DMS153 treated with DMSO at 0.1 percent for 48 hours (cell line): ENCODE measurements around the gene IPCEF1.
"Not testable (repeated sequence)": the region's sequence is repeated elsewhere in the genome, so short reads cannot be mapped to it uniquely, and the experiment has no call there.

Source experiments
- DNase-seq: peaks from one replicate; lab custom pipeline; 2025; ENCODE audit not compliant: unreplicated experiment; lab: John Stamatoyannopoulos, UW

IPCEF1 gene

DNA sequence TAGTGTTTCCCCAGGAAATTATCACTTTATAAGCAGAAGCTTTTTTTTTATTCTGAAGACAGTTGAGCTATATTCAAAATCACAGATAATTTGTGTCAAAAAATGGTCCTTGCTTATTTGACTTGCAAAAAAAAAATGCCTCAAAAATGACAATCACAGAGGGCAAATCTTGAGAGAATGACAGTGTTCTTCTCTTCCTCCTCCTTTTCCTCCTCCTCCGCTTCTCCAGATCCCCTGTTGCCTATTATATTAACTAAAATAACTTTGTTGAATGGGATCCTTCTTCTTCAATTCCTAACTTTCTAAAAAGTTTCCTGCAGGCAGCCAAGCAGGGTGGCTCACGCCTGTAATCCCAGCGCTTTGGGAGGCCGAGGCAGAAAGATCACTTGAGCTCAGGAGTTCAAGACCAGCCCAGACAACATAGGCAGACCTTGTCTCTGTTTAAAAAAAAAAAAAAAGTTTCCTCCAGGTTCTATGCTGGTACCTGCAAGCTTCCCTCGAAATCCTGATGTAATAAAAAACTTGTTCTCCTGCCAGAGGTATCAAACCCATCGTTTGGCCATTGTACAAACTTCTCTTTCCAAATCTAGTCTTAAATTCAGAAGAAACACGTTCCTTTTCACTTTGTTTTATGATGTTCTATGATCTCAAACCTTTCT, 128.6 kb downstream of the IPCEF1 start:
- no peak for DNase-seq

DNA sequence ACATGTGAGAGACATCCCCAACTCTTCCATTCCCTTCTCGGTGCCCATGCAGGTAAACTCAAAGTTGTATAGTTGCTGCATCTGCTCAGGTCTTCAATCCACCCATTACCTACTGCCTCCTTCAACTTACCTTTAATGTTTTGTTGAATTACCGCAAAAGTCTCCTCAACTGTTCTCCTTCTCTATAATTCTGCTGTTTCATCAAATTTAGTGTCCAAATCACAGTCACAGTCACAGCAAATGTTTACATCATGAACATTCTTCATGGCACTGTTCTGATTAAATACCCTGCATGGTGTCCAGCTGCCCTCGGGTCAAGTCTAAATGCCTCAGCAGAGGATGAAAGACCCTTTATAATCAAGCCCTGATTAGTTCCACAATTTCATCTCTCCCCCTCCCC, 130.1 kb downstream of the IPCEF1 start:
- DNase-seq = no peak

DNA sequence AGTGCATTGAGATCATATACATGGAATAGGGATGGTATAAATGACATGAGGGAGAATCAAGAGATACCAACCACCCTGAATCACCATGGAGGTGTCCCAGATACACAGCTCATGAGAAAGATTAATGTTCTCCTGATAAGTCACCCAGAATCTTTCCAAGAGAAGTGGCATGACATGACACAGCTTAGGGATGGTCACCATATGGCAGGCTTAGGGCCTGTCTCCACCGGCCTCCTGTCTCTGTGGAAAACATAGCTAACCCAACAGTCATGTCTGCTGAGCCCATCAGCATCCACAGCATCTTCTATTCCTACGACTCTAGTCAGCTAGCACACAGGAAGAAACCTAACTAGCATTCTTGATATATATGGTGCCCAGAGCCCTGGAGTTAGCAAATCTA, 133.3 kb downstream of the IPCEF1 start:
- no peak for DNase-seq

DNA sequence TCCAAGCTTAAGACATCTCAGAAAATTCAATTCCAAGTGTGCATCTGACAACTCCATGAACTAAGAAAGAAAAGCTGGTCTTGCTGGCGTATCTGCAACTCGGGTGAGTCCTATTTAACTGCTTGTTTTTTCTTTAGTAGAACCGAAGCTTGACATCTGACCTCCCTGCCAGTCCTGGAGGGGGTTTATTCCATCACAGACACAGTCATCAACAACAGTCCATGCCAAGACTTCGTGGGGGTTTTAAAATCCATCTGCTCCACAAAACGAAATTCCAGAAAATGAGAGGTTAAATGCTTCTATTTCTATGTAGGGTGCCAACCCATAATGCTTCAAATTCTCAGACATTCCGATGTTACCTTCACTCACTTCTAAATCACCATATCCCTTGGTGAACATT, 133.9 kb downstream of the IPCEF1 start:
- no peak for DNase-seq

DNA sequence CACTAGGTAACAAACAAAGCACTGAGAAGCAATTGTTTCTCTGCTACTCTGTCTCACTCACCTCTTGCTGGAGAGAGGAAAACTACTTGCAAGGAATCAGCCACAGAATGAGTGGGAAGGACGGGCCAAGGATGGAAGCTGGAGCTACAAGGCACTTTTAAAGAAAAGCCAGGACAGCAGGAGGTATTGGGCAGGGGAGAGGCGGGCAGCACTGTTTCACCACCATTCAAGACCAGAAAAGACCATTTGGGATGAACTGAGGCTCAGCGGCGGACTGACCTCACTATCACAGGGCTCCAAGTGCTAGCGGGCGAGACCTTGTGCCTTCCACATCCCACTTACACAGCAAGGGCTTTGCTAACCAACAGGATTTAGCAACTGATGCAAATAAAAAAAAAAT, 137.4 kb downstream of the IPCEF1 start:
- DNase-seq = no peak

DNA sequence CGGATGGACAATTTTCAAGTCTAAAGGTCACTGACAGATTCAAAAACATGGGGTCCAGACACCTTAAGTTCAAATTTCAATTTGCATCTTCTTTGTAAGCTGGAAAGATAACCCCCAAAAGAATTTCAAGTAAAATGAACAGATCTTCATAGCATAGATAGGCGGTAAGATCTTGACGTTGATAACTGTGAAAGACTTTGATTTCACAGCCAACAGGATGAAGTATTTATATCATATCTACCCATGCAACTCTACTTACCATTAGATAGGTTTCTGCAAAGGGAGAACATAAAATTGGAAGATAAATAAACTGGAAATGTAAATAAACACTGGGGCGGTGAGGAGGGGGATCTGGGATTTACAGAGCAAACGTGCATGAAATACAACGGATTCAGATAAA, 137.8 kb downstream of the IPCEF1 start:
- DNase-seq = no peak

DNA sequence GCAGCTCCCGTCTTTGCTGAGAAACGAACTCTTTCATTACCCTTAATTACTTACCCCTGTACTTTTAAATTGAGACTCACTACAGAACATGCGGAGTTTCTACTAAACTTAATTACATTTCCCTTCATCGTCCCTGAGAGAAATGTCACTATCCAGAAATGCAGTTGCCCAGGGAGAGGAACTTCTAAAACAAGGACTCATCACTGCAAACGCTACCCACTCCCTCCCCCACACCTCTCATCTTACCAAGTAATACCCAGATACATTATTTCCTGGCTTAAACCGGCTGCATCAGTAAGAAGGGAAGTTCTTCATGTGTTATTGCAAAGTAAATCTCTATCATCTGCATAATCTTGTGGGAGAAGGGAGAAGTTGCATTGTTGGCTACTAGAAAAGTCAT, 138.3 kb downstream of the IPCEF1 start:
- no peak for DNase-seq

DNA sequence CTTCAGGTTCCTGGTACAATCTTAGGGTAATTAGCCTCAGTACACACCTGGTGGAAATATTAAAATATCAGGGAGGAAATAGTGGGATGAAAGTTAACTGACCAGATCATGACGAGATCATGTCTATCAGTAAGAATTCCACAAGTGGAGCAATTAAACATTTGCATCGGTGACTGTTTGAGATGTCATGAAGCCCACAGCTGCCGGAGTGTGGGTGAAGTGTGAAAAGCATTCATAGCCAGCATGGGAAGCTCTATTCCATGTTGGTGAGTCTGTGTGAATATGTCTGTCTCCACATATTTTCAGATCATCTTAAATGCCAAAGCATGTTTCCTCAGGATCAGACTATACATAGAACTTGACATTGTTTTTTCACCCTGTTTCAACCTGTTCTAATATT, 142.8 kb downstream of the IPCEF1 start:
- no peak for DNase-seq

DNA sequence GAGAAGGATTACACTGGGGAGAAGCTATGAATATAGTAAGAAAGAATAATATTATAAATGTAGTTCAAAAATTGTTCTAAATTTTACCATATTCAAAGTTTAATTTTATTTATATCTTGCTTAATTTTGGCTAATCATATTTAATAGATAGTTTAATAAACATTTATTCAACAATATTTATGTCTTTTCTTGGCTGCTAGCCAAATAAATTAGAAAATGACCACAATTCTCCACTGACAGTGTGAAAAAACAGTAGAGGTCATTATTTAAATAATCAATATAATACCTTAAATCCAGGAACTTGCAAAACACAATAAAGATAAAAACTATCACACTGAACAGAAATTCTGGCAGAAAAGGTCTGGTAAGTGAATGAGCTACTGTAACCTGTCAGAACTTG, 145.9 kb downstream of the IPCEF1 start:
- no peak for DNase-seq

DNA sequence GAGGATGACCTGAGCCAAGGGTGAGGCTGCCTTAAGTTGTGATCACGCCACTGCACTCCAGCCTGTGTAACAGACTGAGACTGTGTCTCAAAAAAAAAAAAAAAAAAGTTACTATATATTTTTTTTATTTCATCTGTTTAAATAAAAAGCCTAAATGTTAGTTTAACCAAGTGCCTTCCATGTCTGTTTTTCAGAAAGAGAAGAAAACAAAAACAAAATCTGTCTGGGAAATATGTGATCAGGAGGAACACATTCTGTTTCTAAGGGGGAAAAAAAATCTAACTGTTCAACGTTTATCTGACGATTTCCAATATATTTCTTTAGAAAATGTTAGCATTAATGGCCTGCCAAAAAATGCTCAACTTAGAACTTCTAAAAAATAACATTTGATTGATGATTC, 147.0 kb downstream of the IPCEF1 start:
- no peak for DNase-seq

DNA sequence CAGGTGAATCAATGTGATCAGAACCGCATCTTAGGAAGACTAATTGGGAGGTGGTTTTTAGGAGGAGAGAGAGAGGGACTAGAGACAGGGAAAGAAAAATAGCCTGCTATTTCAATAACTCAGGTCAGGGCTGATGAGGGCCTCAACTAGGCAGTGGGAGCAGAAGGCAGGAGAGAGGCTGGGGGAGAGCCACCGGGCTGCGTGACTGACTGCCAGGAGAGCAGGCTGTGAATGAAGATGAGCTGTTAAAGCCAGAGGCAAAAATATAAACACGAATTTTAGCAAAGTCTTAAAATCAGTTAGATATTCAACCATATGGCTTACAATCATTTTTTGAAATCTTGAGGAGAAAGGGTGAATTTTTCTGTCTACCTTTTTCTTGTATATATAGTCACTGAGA, 149.6 kb downstream of the IPCEF1 start:
- no peak for DNase-seq

DNA sequence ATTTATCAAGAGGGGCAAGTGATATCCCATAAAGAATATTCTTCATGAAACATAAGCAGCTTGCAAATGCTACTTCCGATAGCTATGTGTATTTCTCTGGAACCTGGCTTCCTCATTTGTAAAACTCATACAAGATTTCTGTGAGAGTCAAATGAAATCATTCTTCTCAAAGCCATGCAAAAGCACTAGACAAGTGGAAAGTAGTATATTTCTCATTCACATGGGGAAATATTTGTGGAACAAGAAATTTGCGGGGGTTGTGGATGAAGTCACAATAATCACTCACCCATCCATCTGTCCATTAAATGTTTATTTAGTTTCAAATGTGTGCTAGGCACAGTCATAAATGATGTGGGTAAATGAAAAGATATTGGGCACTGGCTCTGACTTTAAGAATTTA, 150.5 kb downstream of the IPCEF1 start:
- DNase-seq = no peak

DNA sequence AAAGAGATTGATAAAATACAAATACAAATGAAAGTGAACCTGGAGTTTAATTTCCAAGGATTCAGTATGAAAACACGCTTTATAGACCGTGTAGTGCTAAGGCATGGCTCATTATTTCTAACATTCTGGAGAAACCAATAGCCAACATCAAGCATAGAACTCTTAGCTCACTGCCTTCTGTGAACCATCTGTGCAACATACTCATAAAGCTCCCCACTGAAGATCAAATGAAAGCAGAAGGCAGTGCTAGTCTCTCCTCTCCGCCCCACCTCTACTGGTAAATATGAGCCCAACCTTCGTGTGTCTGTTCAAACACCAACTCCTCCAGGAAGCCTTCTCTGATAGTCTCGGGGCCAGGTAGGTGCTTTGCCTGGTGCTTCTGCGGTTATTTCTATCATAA, 153.6 kb downstream of the IPCEF1 start:
- DNase-seq = no peak

DNA sequence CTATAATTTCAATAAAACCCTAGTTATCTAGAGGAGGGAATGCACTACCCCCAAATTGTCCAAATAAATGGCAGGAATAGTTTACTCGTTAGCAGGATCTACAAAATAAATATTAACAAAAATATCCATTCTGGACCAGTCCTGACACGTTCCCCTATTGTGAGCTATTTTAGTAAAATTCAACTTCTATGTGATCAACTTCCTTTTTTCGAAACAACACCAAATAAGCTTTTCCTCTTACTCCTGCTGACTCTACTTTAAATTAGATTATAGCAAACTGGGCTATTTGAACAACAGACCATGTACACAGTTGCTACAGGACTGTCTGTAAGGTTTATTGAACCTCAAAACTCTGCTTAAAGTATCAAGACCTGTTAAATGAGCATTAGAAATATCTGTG, 154.3 kb downstream of the IPCEF1 start:
- no peak for DNase-seq

DNA sequence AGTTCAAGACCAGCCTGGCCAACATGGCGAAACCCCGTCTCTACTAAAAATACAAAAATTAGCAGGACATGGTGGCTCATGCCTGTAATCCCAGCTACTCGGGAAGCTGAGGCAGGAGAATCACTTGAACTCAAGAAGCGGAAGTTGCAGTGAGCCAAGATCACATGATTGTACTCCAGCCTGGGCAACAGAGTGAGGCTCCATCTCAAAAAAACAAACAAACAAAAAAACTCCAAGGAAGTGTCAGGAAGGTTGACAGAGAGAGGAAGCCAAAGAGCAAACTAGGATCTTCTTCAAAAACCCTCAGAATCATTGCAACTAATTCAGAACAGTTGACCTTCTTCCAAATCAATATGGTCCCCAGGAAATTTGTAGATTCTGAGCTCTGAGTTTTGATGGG, 154.9 kb downstream of the IPCEF1 start:
- not testable (repeated sequence) for DNase-seq

DNA sequence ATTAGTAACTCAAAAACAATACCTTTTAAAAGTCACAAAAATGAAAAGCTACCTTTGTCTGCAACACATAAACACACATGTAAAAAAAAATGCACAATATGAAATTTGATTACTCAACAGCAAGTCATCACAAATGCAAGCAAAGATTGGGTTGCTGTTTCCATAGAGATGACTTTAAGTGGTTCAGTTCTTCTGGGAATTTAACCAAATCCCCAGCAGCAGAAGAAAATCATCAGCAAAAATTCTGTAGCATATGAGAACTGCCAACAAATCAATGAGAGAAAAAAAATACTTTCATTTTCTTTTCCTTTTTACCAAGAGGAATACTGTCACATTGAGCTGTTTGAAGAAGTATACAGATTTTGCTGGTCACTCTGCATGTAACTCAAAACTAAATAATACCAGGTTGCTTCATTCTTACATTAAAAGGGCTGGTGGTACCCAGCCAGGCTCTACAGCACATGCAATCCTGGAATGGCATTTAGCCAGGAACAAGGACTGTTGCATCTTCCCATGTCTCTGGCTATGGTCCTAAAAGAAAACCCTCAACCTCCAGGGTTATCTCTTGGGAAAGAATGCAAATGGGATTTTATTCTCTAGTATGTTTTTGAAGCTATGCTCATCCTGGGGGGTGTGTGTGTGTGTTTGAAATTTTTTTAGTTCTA, 159.3 kb downstream of the IPCEF1 start:
- no peak for DNase-seq

DNA sequence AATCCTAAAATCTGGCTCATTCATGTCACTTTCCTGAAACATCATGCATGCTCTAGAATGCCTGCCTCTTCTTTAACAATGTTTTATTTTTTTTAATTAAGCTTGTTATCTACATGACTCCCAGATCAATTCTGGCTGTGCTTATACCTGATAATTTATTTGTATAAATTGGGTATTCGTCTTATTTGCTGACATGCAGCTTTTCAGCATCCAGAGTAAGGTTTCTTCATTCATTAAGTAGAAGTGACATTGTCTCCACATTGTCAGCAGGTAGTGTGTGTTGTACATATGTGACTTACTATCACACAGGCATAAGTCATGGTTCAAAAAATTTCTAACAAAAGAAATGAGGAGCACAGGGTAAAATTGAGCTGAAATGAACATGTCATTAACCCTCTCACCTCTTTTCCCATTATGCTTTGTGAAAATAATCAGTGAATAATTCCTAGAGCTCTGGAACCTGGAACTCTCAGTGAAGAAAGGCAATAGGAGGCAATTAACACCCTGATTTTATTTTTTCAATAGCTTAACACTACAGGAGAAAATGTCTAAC, 160.2 kb downstream of the IPCEF1 start:
- no peak for DNase-seq

DNA sequence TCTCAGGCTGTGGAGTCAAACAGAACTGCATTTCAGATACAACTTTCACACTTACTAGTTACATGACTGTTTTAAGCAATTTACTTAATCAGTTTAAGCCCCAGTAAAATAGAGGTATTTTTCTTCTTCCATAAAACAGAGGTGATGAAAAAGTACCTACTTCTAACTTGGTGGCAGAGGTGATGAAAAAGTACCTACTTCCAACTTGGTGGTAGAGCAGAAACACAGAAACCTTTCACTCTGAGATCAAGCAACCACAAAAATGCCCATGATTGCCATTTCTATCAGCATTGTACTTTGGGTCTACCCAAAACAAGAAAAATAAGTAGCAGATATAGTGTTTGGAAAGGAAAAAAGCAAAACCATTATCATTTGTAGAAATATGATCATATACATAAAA, 168.9 kb downstream of the IPCEF1 start:
- no peak for DNase-seq

DNA sequence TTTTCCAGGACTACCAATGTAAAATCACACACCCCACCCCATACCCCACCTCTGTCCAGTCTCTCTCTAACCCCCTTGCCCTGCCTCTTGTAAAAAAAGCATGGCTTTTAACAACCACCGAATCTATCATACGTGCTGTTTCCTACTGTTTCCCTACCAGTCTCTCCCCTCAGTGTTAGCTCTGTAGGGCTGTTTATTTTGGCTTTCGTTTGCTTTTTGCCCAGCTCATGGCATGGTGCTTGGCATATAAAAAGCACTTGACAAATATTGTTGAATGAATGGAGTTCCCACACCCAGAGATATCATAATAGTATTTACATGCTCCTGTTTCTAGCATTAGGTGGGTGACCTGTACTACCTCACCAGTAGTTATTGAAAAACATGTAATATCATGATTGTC, 169.4 kb downstream of the IPCEF1 start:
- peak; percentile 40 for DNase-seq

DNA sequence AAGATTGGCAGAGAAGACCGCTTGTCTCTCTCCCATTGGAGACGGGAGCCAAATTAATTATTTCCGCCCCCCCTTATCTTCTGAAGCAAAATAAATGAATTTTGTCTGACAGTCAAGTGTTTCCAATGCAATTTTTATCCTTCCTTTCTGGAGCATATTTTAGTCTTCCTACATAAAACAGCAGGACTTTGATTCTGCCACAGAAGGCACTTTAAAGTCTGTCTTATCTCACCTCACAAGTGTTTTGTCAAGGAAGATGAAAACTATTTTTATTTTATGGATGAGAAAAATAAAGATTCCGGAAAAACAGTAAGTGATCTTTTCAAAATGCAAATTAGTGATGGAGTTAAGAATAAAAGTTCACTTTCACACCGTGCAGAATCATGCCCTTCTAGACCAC, 177.2 kb downstream of the IPCEF1 start:
- DNase-seq = no peak

DNA sequence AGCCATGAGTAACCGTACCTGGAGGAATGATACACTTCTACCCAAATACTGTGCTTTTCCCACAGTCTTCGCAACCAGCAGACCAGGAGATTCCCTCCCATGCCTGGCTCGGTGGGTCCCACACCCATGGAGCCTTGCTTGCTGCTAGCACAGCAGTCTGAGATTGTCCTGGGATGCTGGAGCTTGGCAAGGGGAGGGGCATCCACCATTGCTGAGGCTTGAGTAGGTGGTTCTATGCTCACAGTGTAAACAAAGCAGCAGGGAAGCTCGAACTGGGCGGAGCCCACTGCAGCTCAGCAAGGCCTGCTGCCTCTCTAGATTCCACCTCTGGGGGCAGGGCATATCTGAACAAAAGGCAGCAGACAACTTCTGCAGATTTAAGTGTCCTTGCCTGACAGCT, 184.2 kb downstream of the IPCEF1 start:
- DNase-seq = not testable (repeated sequence)

DNA sequence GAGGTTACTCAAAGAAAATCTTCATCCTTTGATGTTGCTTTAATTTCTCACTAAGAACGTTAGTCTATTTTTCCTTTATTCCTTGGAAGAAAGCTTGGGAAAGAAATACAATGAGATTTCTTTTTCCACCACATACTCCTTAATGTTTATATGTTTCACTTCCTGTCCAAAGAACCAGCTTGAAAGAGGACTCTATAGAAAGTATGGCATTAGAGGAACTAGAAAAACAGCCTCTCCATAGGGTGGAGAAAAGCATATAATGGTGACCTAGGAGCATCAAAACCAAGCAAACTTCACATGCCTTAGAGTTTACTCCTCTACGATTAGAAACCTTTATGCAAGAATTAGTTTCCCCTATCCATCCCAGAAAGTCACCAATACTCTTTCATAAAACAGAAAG, 186.5 kb downstream of the IPCEF1 start:
- no peak for DNase-seq
